K562 (cell line): Measurements from ENCODE around the gene TMC4. TPM values are rescaled to one million over a fixed set of nuclear protein-coding genes. Genes with fewer than 3 reads are reported as not detected.

Source experiments
- BACH1 ChIP-seq: fragments of 200-800 bp; sonication (Bioruptor generic); IDR thresholded peaks from 2 replicates; pipeline ENCODE4 v1.6.1; 2016; ENCODE audit warnings: missing genetic modification characterization, missing compliant biosample characterization
- EZH2 ChIP-seq: IDR thresholded peaks from 2 replicates; pipeline ENCODE4 v1.6.1; 2012; ENCODE audit warnings: low read depth, mild to moderate bottlenecking, inconsistent platforms, low read length, borderline replicate concordance
- KLF16 ChIP-seq: IDR thresholded peaks from 2 replicates; pipeline ENCODE4 v1.6.1; 2016; ENCODE audit warnings: antibody characterized with exemption
- MECOM ChIP-seq: fragments of 250-450 bp; sonication (Bioruptor Pico); IDR thresholded peaks from 2 replicates; pipeline ENCODE4 v1.8.0; 2022; ENCODE audit warnings: inconsistent platforms
- MTA3 ChIP-seq: fragments of 450-650 bp; formaldehyde crosslinking; IDR thresholded peaks from 2 replicates; pipeline ENCODE4 v1.6.1; 2017; ENCODE audit warnings: mild to moderate bottlenecking, borderline replicate concordance
- RNF2 ChIP-seq: sonication (generic); IDR thresholded peaks from 2 replicates; pipeline ENCODE4 v1.6.1; 2016
- SMAD2 ChIP-seq: fragments of 150-350 bp; IDR thresholded peaks from 2 replicates; pipeline ENCODE4 v1.6.1; 2014; ENCODE audit warnings: low read depth, mild to moderate bottlenecking, low read length
- SMARCE1 ChIP-seq: fragments of 450-650 bp; IDR thresholded peaks from 2 replicates; pipeline ENCODE4 v1.7.1; 2016; ENCODE audit warnings: mild to moderate bottlenecking
- TAL1 ChIP-seq: fragments of 450-650 bp; IDR thresholded peaks from 2 replicates; pipeline ENCODE4 v1.6.1; 2016; ENCODE audit warnings: mild to moderate bottlenecking
- TRIM28 ChIP-seq: fragments of 450-650 bp; IDR thresholded peaks from 2 replicates; pipeline ENCODE4 v1.6.1; 2017
- ZNF133 ChIP-seq: fragments of 250-450 bp; sonication (Bioruptor Pico); IDR thresholded peaks from 2 replicates; pipeline ENCODE4 v1.4.0; 2020; ENCODE audit warnings: mild to moderate bottlenecking
- ZNF217 ChIP-seq: sonication (generic); formaldehyde crosslinking; IDR thresholded peaks from 2 replicates; pipeline ENCODE4 v1.8.0; 2022; ENCODE audit warnings: mild to moderate bottlenecking, missing genetic modification reagents
- ZNF311 ChIP-seq: fragments of 250-450 bp; sonication (Bioruptor Pico); IDR thresholded peaks from 2 replicates; pipeline ENCODE4 v1.4.0; 2020; ENCODE audit warnings: mild to moderate bottlenecking, moderate library complexity
- polyA plus RNA-seq, 8 experiments: library from polyadenylated mRNA; depleted of rRNA in 4 of 8; stranded (reverse) in 5 of 8; unstranded in 3 of 8; fragments of >200 nt; fragmentation: Nextera tagmentation in 2 of 8; fragmentation: Illumina TruSeq in 1 of 8; extraction: Ambion mirVana in 2 of 8; extraction: Trizol in 1 of 8; gene quantifications; 2 replicates each; pipeline versions ENCODE4 v1.2.1 to v1.2.3, GENCODE V29; 2011 to 2014; ENCODE audit warnings: inconsistent platforms in 1 of 8, missing spikeins in 1 of 8
- total RNA-seq, 7 experiments: library from RNA; depleted of rRNA in 6 of 7; stranded (reverse); fragments of >200 nt in 6 of 7; fragmentation: Illumina TruSeq in 2 of 7; extraction: Trizol in 2 of 7; gene quantifications; 2 replicates each; pipeline versions ENCODE4 v1.2.1 to v1.2.3, GENCODE V29; 2011 to 2021; ENCODE audit warnings: low replicate concordance in 1 of 7
- TF ChIP-seq, protein P1 (sequence below): fragments of 450-650 bp; IDR thresholded peaks from 2 replicates; pipeline ENCODE4 v1.6.1; 2014; ENCODE audit warnings: low read depth, mild to moderate bottlenecking, moderate library complexity, borderline replicate concordance
- TF ChIP-seq, protein P2 (sequence below): fragments of 150-350 bp; IDR thresholded peaks from 2 replicates; pipeline ENCODE4 v1.6.1; 2014; ENCODE audit warnings: low read depth, mild to moderate bottlenecking, low read length, borderline replicate concordance
- TF ChIP-seq, protein P3 (sequence below): sonication (generic); formaldehyde crosslinking; IDR thresholded peaks from 2 replicates; pipeline ENCODE4 v1.4.0; 2020; ENCODE audit warnings: mild to moderate bottlenecking, missing genetic modification reagents
- TF ChIP-seq, protein P4 (sequence below): fragments of 450-650 bp; IDR thresholded peaks from 2 replicates; pipeline ENCODE4 v1.6.1; 2016; ENCODE audit warnings: borderline replicate concordance

The TMC4 gene
- total and polyA plus RNA-seq, 9 of the 15 experiments (the other 6 are each of a cell fraction or from before 2014, with no cell fraction given), result 0.12 to 0.79 (median 0.36) TPM; not detected in 2

DNA sequence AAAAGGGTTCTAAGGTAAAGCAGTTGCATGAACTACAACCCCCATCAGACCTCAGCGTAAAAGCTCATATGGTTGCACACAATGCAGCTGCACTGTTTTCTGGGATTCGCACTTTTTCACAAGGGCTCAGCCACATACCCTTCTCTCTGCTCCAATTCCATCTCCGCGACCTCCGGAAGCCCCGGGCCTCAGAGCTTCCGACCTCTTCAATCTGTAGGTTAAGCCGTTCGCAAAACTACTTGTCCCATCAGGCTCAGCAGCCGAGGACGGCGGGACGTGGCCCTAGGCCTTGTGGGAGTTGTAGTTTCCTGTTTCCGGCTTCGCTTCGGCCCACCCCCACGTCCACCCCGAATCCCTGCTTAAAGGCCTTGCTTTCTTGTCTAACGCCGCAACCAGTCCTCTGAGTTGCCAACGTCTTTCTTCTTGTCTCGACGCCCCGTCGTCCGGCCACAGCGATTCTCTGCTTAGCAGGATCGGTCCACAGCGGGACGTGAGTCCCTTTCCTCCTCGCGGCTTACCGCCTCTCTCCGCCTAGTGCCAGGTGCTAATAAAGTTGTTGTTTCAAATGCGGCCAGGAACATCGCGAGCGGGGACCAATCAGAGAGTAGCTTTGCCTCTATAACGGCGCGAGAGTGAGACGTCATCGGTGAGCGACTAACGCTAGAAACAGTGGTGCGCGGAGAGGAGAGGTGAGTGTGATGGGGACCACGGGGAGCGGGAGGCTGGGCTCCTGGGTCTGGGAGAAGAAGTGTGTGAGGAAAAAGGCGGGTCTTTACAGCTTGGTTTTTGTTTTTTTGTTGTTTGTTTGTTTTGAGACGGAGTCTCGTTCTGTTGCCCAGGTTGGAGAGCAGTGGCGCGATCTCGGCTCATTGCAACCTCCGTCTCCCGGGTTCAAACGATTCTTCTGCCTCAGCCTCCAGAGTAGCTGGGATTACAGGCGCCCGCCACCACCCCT, 57.6 kb downstream of the TMC4 start, which contains the start of the genes PRPF31 and TFPT (continued):
- TF ChIP-seq TRIM28 (peak; percentile 66; the same call in 1 of the 2 replicates), MTA3 (peak; percentile 93; the same call in 1 of the 2 replicates), EZH2 (no peak), BACH1 (peak; percentile 77; the same call in 1 of the 2 replicates), TAL1 (no peak), ZNF133 (CRISPR knock-in tag) (no peak), RNF2 (peak; percentile 83), ZNF217 (no peak), ZNF311 (CRISPR knock-in tag) (peak; percentile 52; the same call in 1 of the 2 replicates), SMAD2 (no peak), MECOM (CRISPR knock-in tag) (no peak), SMARCE1 (no peak), KLF16 (no peak)
- TF ChIP-seq, protein P1, sequence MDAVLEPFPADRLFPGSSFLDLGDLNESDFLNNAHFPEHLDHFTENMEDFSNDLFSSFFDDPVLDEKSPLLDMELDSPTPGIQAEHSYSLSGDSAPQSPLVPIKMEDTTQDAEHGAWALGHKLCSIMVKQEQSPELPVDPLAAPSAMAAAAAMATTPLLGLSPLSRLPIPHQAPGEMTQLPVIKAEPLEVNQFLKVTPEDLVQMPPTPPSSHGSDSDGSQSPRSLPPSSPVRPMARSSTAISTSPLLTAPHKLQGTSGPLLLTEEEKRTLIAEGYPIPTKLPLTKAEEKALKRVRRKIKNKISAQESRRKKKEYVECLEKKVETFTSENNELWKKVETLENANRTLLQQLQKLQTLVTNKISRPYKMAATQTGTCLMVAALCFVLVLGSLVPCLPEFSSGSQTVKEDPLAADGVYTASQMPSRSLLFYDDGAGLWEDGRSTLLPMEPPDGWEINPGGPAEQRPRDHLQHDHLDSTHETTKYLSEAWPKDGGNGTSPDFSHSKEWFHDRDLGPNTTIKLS, result peak; percentile 98
- TF ChIP-seq, protein P2, sequence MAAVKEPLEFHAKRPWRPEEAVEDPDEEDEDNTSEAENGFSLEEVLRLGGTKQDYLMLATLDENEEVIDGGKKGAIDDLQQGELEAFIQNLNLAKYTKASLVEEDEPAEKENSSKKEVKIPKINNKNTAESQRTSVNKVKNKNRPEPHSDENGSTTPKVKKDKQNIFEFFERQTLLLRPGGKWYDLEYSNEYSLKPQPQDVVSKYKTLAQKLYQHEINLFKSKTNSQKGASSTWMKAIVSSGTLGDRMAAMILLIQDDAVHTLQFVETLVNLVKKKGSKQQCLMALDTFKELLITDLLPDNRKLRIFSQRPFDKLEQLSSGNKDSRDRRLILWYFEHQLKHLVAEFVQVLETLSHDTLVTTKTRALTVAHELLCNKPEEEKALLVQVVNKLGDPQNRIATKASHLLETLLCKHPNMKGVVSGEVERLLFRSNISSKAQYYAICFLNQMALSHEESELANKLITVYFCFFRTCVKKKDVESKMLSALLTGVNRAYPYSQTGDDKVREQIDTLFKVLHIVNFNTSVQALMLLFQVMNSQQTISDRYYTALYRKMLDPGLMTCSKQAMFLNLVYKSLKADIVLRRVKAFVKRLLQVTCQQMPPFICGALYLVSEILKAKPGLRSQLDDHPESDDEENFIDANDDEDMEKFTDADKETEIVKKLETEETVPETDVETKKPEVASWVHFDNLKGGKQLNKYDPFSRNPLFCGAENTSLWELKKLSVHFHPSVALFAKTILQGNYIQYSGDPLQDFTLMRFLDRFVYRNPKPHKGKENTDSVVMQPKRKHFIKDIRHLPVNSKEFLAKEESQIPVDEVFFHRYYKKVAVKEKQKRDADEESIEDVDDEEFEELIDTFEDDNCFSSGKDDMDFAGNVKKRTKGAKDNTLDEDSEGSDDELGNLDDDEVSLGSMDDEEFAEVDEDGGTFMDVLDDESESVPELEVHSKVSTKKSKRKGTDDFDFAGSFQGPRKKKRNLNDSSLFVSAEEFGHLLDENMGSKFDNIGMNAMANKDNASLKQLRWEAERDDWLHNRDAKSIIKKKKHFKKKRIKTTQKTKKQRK, result no peak
- TF ChIP-seq, protein P3, sequence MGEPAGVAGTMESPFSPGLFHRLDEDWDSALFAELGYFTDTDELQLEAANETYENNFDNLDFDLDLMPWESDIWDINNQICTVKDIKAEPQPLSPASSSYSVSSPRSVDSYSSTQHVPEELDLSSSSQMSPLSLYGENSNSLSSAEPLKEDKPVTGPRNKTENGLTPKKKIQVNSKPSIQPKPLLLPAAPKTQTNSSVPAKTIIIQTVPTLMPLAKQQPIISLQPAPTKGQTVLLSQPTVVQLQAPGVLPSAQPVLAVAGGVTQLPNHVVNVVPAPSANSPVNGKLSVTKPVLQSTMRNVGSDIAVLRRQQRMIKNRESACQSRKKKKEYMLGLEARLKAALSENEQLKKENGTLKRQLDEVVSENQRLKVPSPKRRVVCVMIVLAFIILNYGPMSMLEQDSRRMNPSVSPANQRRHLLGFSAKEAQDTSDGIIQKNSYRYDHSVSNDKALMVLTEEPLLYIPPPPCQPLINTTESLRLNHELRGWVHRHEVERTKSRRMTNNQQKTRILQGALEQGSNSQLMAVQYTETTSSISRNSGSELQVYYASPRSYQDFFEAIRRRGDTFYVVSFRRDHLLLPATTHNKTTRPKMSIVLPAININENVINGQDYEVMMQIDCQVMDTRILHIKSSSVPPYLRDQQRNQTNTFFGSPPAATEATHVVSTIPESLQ (CRISPR knock-in tag), result 0 out of 2 replicates have a peak, but pooled peaks have one; percentile 62
- TF ChIP-seq, protein P4, sequence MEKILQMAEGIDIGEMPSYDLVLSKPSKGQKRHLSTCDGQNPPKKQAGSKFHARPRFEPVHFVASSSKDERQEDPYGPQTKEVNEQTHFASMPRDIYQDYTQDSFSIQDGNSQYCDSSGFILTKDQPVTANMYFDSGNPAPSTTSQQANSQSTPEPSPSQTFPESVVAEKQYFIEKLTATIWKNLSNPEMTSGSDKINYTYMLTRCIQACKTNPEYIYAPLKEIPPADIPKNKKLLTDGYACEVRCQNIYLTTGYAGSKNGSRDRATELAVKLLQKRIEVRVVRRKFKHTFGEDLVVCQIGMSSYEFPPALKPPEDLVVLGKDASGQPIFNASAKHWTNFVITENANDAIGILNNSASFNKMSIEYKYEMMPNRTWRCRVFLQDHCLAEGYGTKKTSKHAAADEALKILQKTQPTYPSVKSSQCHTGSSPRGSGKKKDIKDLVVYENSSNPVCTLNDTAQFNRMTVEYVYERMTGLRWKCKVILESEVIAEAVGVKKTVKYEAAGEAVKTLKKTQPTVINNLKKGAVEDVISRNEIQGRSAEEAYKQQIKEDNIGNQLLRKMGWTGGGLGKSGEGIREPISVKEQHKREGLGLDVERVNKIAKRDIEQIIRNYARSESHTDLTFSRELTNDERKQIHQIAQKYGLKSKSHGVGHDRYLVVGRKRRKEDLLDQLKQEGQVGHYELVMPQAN, result peak; percentile 97
